OCI-LY3 (cell line): ENCODE results near the gene TMEM238.
A peak's percentile ranks its signal among the peaks of the same experiment; 100 is the strongest.
"Not testable (repeated sequence)": the region's sequence is repeated elsewhere in the genome, so short reads cannot be mapped to it uniquely, and the experiment has no call there.

Experiments
- H2AFZ ChIP-seq: fragments of 200-600, 300-600 bp; shearing (Covaris generic); 2 replicates; pipeline ENCODE4 v1.6.0; 2014; ENCODE audit warnings: antibody characterized with exemption, low read depth, low read length
- H3K27ac ChIP-seq: fragments of 200-600, 300-600 bp; sonication (generic); 2 replicates; pipeline ENCODE4 v1.5.1; 2014; ENCODE audit warnings: mild to moderate bottlenecking, low read length, moderate library complexity, mixed read lengths
- H3K27me3 ChIP-seq: fragments of 200-600, 300-600 bp; sonication (generic); 2 replicates; pipeline ENCODE4 v1.6.1; 2014; ENCODE audit warnings: low read depth, low read length, mixed read lengths
- H3K36me3 ChIP-seq: fragments of 200-600, 300-600 bp; sonication (generic); replicated peaks from 2 replicates; pipeline ENCODE3; 2014; ENCODE audit warnings: low read depth, low read length, mixed read lengths
- H3K4me1 ChIP-seq: fragments of 300-600, 200-600 bp; sonication (generic); 2 replicates; pipeline ENCODE4 v1.6.1; 2014; ENCODE audit warnings: low read length, mixed read lengths
- H3K4me2 ChIP-seq: fragments of 200-600, 300-600 bp; sonication (generic); 2 replicates; pipeline ENCODE4 v1.6.1; 2014; ENCODE audit warnings: low read length, mixed read lengths
- H3K4me3 ChIP-seq: fragments of 300-600, 200-600 bp; sonication (generic); 2 replicates; pipeline ENCODE4 v1.5.1; 2014; ENCODE audit warnings: antibody characterized with exemption, mild to moderate bottlenecking, low read length, moderate library complexity
- H3K79me2 ChIP-seq: fragments of 300-600, 200-600 bp; shearing (Covaris generic); 2 replicates; pipeline ENCODE4 v1.6.1; 2014; ENCODE audit warnings: mild to moderate bottlenecking, low read length, mixed read lengths
- H3K9ac ChIP-seq: fragments of 300-600, 200-600 bp; shearing (Covaris generic); 2 replicates; pipeline ENCODE4 v1.6.0; 2014; ENCODE audit warnings: mild to moderate bottlenecking, low read length, moderate library complexity
- H3K9me3 ChIP-seq: fragments of 200-600, 300-600 bp; shearing (Covaris generic); 2 replicates; pipeline ENCODE4 v1.6.1; 2014; ENCODE audit warnings: low read length, mixed read lengths; ENCODE audit not compliant: insufficient read depth
- H4K20me1 ChIP-seq: fragments of 200-600, 300-600 bp; sonication (generic); 2 replicates; pipeline ENCODE4 v1.6.1; 2016; ENCODE audit warnings: low read length, mixed read lengths; ENCODE audit not compliant: insufficient read depth
- EZH2phosphoT487 ChIP-seq: fragments of 200-600 bp; shearing (Covaris generic); IDR thresholded peaks from 2 replicates; pipeline ENCODE4 v1.6.1; 2018; ENCODE audit warnings: antibody characterized with exemption, mixed run types, low read depth
- TF ChIP-seq, protein P1 (sequence below): fragments of 200-600, 300-600 bp; sonication (generic); IDR thresholded peaks from 2 replicates; pipeline ENCODE4 v1.5.1; 2014; ENCODE audit warnings: antibody characterized with exemption, low read length, low read depth

Gene TMEM238

DNA sequence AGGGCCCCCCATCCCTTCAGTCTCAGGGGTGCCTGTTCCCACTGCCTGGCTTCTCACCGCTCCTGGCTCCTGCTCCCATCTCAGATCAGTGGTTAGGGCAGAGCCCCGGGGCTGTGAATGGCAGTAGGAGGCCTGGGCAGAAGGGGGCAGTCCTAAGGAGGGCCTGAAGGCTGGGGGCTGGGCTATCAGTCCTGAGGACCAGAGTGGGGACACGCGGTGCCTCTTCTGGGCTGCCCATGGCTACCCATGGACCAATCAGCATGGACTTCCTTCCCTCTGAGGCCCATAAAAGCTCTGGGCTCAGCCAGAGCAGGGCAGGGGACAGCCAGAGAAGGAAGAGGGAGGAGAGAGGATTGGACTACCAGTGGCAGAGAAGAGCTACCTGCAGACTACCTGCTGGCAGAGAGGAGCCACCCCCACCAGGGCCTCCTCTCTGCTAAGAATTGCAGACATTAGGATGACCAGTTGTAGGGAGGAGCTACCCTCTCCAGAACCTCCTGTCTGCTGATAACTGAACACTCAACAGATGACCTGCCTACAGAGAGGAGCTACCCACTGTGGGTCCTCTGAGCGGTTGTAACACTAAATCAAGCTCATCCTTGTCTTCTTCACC is 35.6 kb upstream of the TMEM238 start:
- Histone ChIP-seq H3K79me2 (no peaks in the 10 kb centered on the region), H3K9me3 (no peaks in the 10 kb centered on the region), H3K27ac (no peak overlapping the region), H4K20me1 (no peaks in the 10 kb centered on the region), H2AFZ (no peak overlapping the region), H3K36me3 (no peaks in the 10 kb centered on the region), H3K27me3 (peaks cover 15% of the 10 kb centered on the region), H3K4me2 (no peak overlapping the region), H3K9ac (no peak overlapping the region), H3K4me3 (no peak overlapping the region), H3K4me1 (no peaks in the 10 kb centered on the region)
- no peak for TF ChIP-seq EZH2phosphoT487
- TF ChIP-seq, protein P1, sequence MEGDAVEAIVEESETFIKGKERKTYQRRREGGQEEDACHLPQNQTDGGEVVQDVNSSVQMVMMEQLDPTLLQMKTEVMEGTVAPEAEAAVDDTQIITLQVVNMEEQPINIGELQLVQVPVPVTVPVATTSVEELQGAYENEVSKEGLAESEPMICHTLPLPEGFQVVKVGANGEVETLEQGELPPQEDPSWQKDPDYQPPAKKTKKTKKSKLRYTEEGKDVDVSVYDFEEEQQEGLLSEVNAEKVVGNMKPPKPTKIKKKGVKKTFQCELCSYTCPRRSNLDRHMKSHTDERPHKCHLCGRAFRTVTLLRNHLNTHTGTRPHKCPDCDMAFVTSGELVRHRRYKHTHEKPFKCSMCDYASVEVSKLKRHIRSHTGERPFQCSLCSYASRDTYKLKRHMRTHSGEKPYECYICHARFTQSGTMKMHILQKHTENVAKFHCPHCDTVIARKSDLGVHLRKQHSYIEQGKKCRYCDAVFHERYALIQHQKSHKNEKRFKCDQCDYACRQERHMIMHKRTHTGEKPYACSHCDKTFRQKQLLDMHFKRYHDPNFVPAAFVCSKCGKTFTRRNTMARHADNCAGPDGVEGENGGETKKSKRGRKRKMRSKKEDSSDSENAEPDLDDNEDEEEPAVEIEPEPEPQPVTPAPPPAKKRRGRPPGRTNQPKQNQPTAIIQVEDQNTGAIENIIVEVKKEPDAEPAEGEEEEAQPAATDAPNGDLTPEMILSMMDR = no peak

DNA sequence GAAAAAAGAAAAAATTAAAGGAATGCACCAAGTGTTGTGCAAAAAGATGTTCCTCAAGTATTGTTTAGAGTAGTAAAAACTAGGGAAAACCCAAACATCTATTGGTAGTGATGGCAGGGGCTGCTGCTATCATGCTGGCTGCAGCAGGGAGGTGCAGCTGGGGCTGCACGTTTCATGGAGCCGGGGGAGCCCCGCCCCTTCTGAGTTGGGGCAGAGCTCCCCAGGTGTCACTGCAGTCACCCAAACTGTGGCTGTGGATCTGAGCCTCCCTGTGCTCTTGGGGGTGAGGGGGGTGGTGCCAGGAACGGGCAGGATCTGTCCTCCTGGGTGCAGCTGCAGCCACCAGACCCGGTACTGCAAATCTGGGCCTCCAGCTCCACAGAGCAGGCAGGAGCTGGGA is 35.0 kb upstream of the TMEM238 start:
- TF ChIP-seq, protein P1 = no peak
- TF ChIP-seq EZH2phosphoT487 = no peak
- Histone ChIP-seq H3K9me3 (no peaks in the 10 kb centered on the region), H4K20me1 (no peaks in the 10 kb centered on the region)

DNA sequence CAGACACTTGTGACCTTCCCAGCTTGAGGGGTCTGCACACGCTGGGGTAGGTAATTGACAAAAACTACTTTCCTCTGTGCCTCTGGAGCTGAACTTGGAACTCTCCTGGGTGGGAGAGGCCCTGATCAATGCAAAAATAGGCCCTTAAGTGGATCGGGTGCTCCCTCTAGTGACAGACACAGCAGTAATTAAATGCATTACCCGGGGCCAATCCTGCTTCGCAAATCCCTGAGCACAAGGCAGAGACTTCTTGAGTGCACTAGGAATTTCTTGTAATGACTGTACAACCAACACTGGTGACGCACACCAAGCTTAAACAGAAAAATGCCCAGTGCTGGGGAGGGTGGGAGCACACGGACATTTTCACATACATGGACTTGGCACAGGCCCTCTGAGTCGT is 34.1 kb upstream of the TMEM238 start:
- Histone ChIP-seq H3K36me3 (no peaks in the 10 kb centered on the region), H3K4me2 (no peak overlapping the region), H2AFZ (no peak overlapping the region), H3K79me2 (no peaks in the 10 kb centered on the region), H3K9ac (no peak overlapping the region), H3K27ac (no peak overlapping the region), H4K20me1 (no peaks in the 10 kb centered on the region), H3K4me3 (no peak overlapping the region), H3K4me1 (no peaks in the 10 kb centered on the region), H3K27me3 (peaks cover 15% of the 10 kb centered on the region), H3K9me3 (no peaks in the 10 kb centered on the region)
- no peak for TF ChIP-seq EZH2phosphoT487
- TF ChIP-seq, protein P1 = peak; percentile 91

More for the DNA sequence above, 35.0 kb upstream of the TMEM238 start:
- H3K36me3 ChIP-seq = no peaks in the 10 kb centered on the region
- H3K4me2 ChIP-seq = no peak overlapping the region
- peaks cover 15% of the 10 kb centered on the region for H3K27me3 ChIP-seq
- no peak overlapping the region for H3K4me3 ChIP-seq
- H3K27ac ChIP-seq = no peak overlapping the region
- no peaks in the 10 kb centered on the region for H3K4me1 ChIP-seq
- no peak overlapping the region for H3K9ac ChIP-seq
- no peak overlapping the region for H2AFZ ChIP-seq
- no peaks in the 10 kb centered on the region for H3K79me2 ChIP-seq

DNA sequence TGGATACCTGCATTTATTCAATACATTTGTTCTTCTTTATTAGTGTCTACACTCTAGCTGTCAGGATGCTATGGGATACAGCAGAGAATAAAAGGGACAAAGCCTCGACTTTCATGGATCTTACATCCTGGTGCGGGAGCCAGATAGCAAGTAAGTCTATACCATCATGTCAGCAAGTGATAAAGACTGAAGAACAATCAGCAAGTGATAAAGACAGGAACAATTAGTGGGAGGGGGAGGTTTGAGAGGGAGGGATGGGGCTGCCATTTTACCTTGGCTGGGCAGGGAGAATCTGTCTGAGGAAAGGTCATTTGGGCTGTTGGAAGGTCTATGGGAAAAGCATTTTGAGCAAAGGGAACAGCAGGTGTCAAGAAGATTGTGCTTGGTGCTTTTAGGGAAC is 26.1 kb upstream of the TMEM238 start:
- H3K36me3 ChIP-seq = peaks cover 26% of the 10 kb centered on the region
- no peak overlapping the region for H2AFZ ChIP-seq
- H3K4me1 ChIP-seq = peaks cover 19% of the 10 kb centered on the region
- peaks cover 24% of the 10 kb centered on the region for H3K79me2 ChIP-seq
- no peak overlapping the region for H3K4me3 ChIP-seq
- H3K9me3 ChIP-seq = peaks cover 3% of the 10 kb centered on the region
- TF ChIP-seq EZH2phosphoT487 = no peak
- TF ChIP-seq, protein P1 = no peak
- H3K27ac ChIP-seq = no peak overlapping the region
- peaks cover 15% of the 10 kb centered on the region for H4K20me1 ChIP-seq
- no peaks in the 10 kb centered on the region for H3K27me3 ChIP-seq
- H3K4me2 ChIP-seq = no peak overlapping the region
- H3K9ac ChIP-seq = no peak overlapping the region

DNA sequence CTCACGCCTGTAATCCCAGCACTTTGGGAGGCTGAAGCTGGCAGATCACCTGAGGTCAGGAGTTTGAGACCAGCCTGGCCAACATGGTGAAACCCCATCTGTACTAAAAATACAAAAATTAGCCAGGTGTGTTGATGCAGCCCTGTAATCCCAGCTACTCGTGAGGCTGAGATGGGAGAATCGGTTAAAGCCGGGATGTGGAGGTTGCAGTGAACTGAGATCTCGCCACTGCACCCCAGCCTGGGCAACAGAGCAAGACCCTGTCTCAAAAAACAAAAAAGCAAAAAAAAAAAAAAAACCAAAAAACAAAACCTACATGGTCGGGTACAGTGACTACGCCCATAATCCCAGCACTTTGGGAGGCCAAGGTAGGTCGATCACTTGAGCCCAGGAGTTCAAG is 25.1 kb upstream of the TMEM238 start:
- H3K27me3 ChIP-seq, H2AFZ ChIP-seq, H3K9me3 ChIP-seq, H3K4me2 ChIP-seq, H3K4me3 ChIP-seq, H3K9ac ChIP-seq: not testable (repeated sequence)
- peaks cover 31% of the 10 kb centered on the region for H3K79me2 ChIP-seq
- H3K4me1 ChIP-seq = peaks cover 19% of the 10 kb centered on the region
- peaks cover 31% of the 10 kb centered on the region for H3K36me3 ChIP-seq
- peaks cover 21% of the 10 kb centered on the region for H4K20me1 ChIP-seq
- peak overlapping the region; percentile 87; the same call in 1 of the 2 replicates for H3K27ac ChIP-seq
